Neural progenitor cell (in vitro differentiated cells): Measurements from ENCODE around the gene CRACDL. TPM values are rescaled to one million over a fixed set of nuclear protein-coding genes. Genes with fewer than 3 reads are reported as not detected.

Source experiments
- DNase-seq: peaks from one replicate; pipeline ENCODE4 v3.0.0-alpha.2; 2016; ENCODE audit warnings: low spot score
- H2AFZ ChIP-seq: fragments of 200-600 bp; sonication (generic); replicated peaks from 2 replicates; pipeline ENCODE4 v1.6.1; 2016; ENCODE audit warnings: antibody characterized with exemption
- H3F3A ChIP-seq: fragments of 200-600 bp; sonication (generic); 2 replicates; pipeline ENCODE4 v1.6.1; 2016; ENCODE audit warnings: antibody characterized with exemption, low read depth
- H3K27ac ChIP-seq: fragments of 200-600 bp; sonication (generic); 2 replicates; pipeline ENCODE4 v1.5.1; 2016; ENCODE audit warnings: mild to moderate bottlenecking
- H3K27me3 ChIP-seq: fragments of 200-600 bp; sonication (generic); 2 replicates; pipeline ENCODE4 v1.6.1; 2016; ENCODE audit warnings: mild to moderate bottlenecking, moderate library complexity
- H3K36me3 ChIP-seq: fragments of 200-600 bp; sonication (generic); 2 replicates; pipeline ENCODE4 v1.5.1; 2016
- H3K4me1 ChIP-seq: fragments of 200-600 bp; sonication (generic); 2 replicates; pipeline ENCODE4 v1.6.1; 2016; ENCODE audit warnings: mixed run types
- H3K4me2 ChIP-seq: fragments of 200-600 bp; sonication (generic); 2 replicates; pipeline ENCODE4 v1.6.1; 2016
- H3K4me3 ChIP-seq: fragments of 200-600 bp; sonication (generic); 2 replicates; pipeline ENCODE4 v1.5.1; 2016
- H3K79me2 ChIP-seq: fragments of 200-600 bp; sonication (generic); 2 replicates; pipeline ENCODE4 v1.6.1; 2016; ENCODE audit warnings: low read depth
- H3K9ac ChIP-seq: fragments of 200-600 bp; sonication (generic); 2 replicates; pipeline ENCODE4 v1.6.1; 2016
- H3K9me3 ChIP-seq: fragments of 200-600 bp; sonication (generic); 2 replicates; pipeline ENCODE4 v1.5.1; 2016; ENCODE audit warnings: low read depth
- H4K20me1 ChIP-seq: fragments of 200-600 bp; sonication (generic); 2 replicates; pipeline ENCODE4 v1.6.1; 2016; ENCODE audit warnings: low read depth
- H3K27ac Mint-ChIP-seq: 3 replicates; pipeline ENCODE4 v1.8.0; 2021; ENCODE audit warnings: mixed read lengths
- H3K27me3 Mint-ChIP-seq: 2 replicates; pipeline ENCODE4 v1.8.0; 2022; ENCODE audit warnings: low read depth, mild to moderate bottlenecking, inconsistent platforms, moderate library complexity, mixed read lengths; ENCODE audit not compliant: insufficient read depth
- H3K36me3 Mint-ChIP-seq: 3 replicates; pipeline ENCODE4 v1.8.0; 2021; ENCODE audit warnings: mixed read lengths
- H3K4me1 Mint-ChIP-seq: 3 replicates; pipeline ENCODE4 v1.8.0; 2021; ENCODE audit warnings: mixed read lengths
- H3K4me3 Mint-ChIP-seq: 3 replicates; pipeline ENCODE4 v1.8.0; 2021; ENCODE audit warnings: mild to moderate bottlenecking, moderate library complexity, mixed read lengths
- H3K9me3 Mint-ChIP-seq: 3 replicates; pipeline ENCODE4 v1.8.0; 2020; ENCODE audit warnings: mixed read lengths
- CTCF ChIP-seq: fragments of 200-600 bp; sonication (generic); IDR thresholded peaks from 2 replicates; pipeline ENCODE4 v1.5.1; 2017; ENCODE audit warnings: antibody characterized with exemption, mild to moderate bottlenecking
- EZH2 ChIP-seq: fragments of 200-600 bp; sonication (generic); IDR thresholded peaks from 2 replicates; pipeline ENCODE4 v1.6.1; 2017; ENCODE audit warnings: antibody characterized with exemption, mild to moderate bottlenecking, moderate library complexity
- EZH2phosphoT487 ChIP-seq: fragments of 200-600 bp; sonication (generic); IDR thresholded peaks from 2 replicates; pipeline ENCODE4 v1.6.1; 2017; ENCODE audit warnings: antibody characterized with exemption
- total RNA-seq: library from RNA; depleted of rRNA; stranded (reverse); fragments of >200 nt; gene quantifications from 2 replicates; pipeline ENCODE4 v1.2.3, GENCODE V29; 2015; ENCODE audit warnings: low replicate concordance

The CRACDL gene
- total RNA-seq, 1 donor from 2014 or later, result 0.07 TPM

DNA sequence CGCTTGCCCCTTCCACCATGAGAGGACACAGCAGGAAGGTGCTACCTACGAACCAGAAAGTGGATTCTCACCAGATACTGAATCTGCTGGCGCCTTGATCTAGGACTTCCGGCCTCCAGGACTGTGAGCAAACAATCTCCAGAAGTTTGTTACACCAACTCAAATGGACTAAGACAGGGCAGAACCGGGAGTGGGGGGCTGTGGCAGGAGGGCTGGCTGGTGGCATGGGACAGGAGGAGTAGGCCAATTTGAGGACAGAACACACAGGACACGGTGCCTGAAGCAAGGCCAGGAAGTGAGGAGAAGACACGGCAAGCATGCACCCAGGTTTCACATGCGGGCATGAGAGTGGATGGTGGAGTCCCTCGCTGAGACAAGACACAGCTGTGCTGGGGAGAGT lies 40.1 kb downstream of the CRACDL start:
- Histone ChIP-seq H3K79me2 (no peaks in the 10 kb centered on the region), H3K4me2 (no peak overlapping the region), H4K20me1 (no peaks in the 10 kb centered on the region), H3K4me1 (no peaks in the 10 kb centered on the region), H3K36me3 (no peaks in the 10 kb centered on the region), H3K27me3 (no peaks in the 10 kb centered on the region), H3K9ac (no peak overlapping the region), H3K27ac (no peak overlapping the region), H3F3A (no peaks in the 10 kb centered on the region), H2AFZ (no peak overlapping the region), H3K9me3 (no peaks in the 10 kb centered on the region), H3K4me3 (no peak overlapping the region)
- Mint-ChIP-seq H3K36me3 (no peaks in the 10 kb centered on the region), H3K27me3 (peaks cover 6% of the 10 kb centered on the region), H3K4me3 (no peak overlapping the region), H3K9me3 (peaks cover 8% of the 10 kb centered on the region), H3K27ac (no peak overlapping the region), H3K4me1 (peaks cover 20% of the 10 kb centered on the region)
- no peak for TF ChIP-seq EZH2
- no peak for TF ChIP-seq CTCF
- no peak for TF ChIP-seq EZH2phosphoT487
- DNase-seq, result no peak

DNA sequence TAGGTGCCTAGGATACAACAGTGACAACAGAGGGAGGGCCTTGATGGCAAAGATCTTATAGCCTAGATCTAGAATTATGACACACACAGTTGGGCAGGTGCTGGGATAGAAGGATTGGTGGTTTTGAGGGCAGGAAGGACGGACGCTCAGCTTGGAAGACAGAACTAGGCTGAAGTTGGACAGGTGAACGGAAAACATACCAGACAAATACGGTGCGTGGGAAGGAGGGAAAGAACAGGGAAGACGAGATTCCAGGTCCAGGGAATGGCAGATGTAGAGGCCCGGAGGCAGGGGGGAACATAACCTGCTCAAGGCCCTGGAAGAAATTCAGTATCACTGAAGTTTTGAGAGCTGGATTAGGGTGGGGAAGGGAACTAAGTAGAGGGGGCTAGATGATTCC lies 40.8 kb downstream of the CRACDL start:
- Mint-ChIP-seq H3K27ac (peak overlapping the region; percentile 22), H3K36me3 (no peaks in the 10 kb centered on the region), H3K4me3 (no peak overlapping the region), H3K9me3 (peaks cover 8% of the 10 kb centered on the region), H3K4me1 (peaks cover 20% of the 10 kb centered on the region), H3K27me3 (peaks cover 6% of the 10 kb centered on the region)
- Histone ChIP-seq H3K36me3 (no peaks in the 10 kb centered on the region), H3K27me3 (no peaks in the 10 kb centered on the region), H3K4me2 (no peak overlapping the region), H3K79me2 (no peaks in the 10 kb centered on the region), H4K20me1 (no peaks in the 10 kb centered on the region), H3K9ac (no peak overlapping the region), H3K9me3 (no peaks in the 10 kb centered on the region), H3K4me3 (no peak overlapping the region), H2AFZ (no peak overlapping the region), H3K27ac (no peak overlapping the region), H3K4me1 (no peaks in the 10 kb centered on the region), H3F3A (no peaks in the 10 kb centered on the region)
- TF ChIP-seq EZH2 (no peak), CTCF (no peak), EZH2phosphoT487 (no peak)
- DNase-seq, result no peak

- DNase-seq, result no peak
- H3F3A ChIP-seq, result no peaks in the 10 kb centered on the region
- H3K27ac ChIP-seq, result no peak overlapping the region
- no peaks in the 10 kb centered on the region for H3K4me1 ChIP-seq
- Mint-ChIP-seq H3K36me3 (no peaks in the 10 kb centered on the region), H3K4me3 (no peak overlapping the region), H3K9me3 (peaks cover 9% of the 10 kb centered on the region), H3K27ac (no peak overlapping the region), H3K27me3 (peaks cover 4% of the 10 kb centered on the region), H3K4me1 (peaks cover 19% of the 10 kb centered on the region)
- H2AFZ ChIP-seq, result no peak overlapping the region
- H4K20me1 ChIP-seq, result no peaks in the 10 kb centered on the region
- no peaks in the 10 kb centered on the region for H3K27me3 ChIP-seq
- no peaks in the 10 kb centered on the region for H3K36me3 ChIP-seq
- TF ChIP-seq EZH2phosphoT487, result no peak
- TF ChIP-seq CTCF, result no peak
- TF ChIP-seq EZH2, result no peak
- H3K9me3 ChIP-seq, result no peaks in the 10 kb centered on the region
- H3K4me3 ChIP-seq, result no peak overlapping the region
- no peak overlapping the region for H3K4me2 ChIP-seq
- no peak overlapping the region for H3K9ac ChIP-seq
- no peaks in the 10 kb centered on the region for H3K79me2 ChIP-seq
Observed at GRCh38 chr2:98894331-98895000, 41.6 kb downstream of the CRACDL start.
